ENCODE measurements around the gene CHPF. TPM values are rescaled to one million over a fixed set of nuclear protein-coding genes. Genes with fewer than 3 reads are reported as not detected.

The CHPF gene
- total RNA-seq, 1 experiment from 2014 or later, result 17.5 TPM

DNA sequence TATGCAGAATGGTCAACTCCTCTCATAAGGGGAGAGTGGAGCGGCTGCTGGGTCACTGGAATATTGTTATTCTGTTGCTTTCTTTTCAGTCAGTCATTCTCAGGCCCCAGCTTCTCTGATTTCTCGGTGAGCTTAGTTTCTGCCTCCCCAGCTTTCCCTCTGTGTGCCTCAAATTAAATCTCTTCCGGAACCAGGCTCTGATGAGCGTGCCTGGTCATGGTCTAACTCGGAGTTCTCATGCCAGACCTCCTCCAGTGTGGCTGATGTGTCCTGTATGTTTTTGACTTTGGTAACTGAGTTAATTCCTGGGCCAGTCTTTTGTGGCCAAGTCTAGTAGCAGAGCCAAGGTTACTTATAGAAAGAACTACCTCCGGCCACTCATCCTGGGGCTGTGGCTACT is 49.1 kb upstream of the CHPF start:
- POLR2A ChIA-PET, result interaction anchor here (0.5 kb wide), 1 partner anchor 9 kb away, joined by 3 read pairs; no protein-coding TSS in a partner anchor
- no peaks in the 10 kb centered on the region for H3K27me3 ChIP-seq (ENCODE audit: control insufficient read depth, insufficient read depth, low read length)
- DNase-seq (ENCODE audit: low read depth, low spot score) (no peak), ATAC-seq (no peak)
- in situ Hi-C loops (cut with HindIII; ENCODE audit: low pct_unique_long_range_greater_than_20kb, low sequenced_read_pairs), result no loop called here
- CTCF ChIA-PET, result no interaction called here
- BruUV-seq (replicated peaks), result no TSS peak
- no peak overlapping the region for H3K4me3 ChIP-seq (ENCODE audit: low read depth in 2 of 2, low read length in 2 of 2)
- no peak for TF ChIP-seq POLR2AphosphoS5 (IDR thresholded peaks at IDR 0.05; ENCODE audit: low read depth, low read length)
- TF ChIP-seq, protein P1, sequence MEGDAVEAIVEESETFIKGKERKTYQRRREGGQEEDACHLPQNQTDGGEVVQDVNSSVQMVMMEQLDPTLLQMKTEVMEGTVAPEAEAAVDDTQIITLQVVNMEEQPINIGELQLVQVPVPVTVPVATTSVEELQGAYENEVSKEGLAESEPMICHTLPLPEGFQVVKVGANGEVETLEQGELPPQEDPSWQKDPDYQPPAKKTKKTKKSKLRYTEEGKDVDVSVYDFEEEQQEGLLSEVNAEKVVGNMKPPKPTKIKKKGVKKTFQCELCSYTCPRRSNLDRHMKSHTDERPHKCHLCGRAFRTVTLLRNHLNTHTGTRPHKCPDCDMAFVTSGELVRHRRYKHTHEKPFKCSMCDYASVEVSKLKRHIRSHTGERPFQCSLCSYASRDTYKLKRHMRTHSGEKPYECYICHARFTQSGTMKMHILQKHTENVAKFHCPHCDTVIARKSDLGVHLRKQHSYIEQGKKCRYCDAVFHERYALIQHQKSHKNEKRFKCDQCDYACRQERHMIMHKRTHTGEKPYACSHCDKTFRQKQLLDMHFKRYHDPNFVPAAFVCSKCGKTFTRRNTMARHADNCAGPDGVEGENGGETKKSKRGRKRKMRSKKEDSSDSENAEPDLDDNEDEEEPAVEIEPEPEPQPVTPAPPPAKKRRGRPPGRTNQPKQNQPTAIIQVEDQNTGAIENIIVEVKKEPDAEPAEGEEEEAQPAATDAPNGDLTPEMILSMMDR (IDR thresholded peaks at IDR 0.05), result no peak
- TF ChIP-seq, protein P2, sequence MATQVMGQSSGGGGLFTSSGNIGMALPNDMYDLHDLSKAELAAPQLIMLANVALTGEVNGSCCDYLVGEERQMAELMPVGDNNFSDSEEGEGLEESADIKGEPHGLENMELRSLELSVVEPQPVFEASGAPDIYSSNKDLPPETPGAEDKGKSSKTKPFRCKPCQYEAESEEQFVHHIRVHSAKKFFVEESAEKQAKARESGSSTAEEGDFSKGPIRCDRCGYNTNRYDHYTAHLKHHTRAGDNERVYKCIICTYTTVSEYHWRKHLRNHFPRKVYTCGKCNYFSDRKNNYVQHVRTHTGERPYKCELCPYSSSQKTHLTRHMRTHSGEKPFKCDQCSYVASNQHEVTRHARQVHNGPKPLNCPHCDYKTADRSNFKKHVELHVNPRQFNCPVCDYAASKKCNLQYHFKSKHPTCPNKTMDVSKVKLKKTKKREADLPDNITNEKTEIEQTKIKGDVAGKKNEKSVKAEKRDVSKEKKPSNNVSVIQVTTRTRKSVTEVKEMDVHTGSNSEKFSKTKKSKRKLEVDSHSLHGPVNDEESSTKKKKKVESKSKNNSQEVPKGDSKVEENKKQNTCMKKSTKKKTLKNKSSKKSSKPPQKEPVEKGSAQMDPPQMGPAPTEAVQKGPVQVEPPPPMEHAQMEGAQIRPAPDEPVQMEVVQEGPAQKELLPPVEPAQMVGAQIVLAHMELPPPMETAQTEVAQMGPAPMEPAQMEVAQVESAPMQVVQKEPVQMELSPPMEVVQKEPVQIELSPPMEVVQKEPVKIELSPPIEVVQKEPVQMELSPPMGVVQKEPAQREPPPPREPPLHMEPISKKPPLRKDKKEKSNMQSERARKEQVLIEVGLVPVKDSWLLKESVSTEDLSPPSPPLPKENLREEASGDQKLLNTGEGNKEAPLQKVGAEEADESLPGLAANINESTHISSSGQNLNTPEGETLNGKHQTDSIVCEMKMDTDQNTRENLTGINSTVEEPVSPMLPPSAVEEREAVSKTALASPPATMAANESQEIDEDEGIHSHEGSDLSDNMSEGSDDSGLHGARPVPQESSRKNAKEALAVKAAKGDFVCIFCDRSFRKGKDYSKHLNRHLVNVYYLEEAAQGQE (IDR thresholded peaks at IDR 0.05; ENCODE audit: insufficient read depth in 1 of 2, low read depth in 2 of 2, low read length in 1 of 2), result no peak
- H3K36me3 ChIP-seq (ENCODE audit: control insufficient read depth, insufficient read depth, low read length), result no peaks in the 10 kb centered on the region
- no peak overlapping the region for H3K27ac ChIP-seq (ENCODE audit: low read length)
- H3K9me3 ChIP-seq (ENCODE audit: control insufficient read depth, insufficient read depth, low read depth, low read length), result no peaks in the 10 kb centered on the region
- intact Hi-C loops (cut with micrococcal nuclease; ENCODE audit: unreplicated experiment), result no loop called here
- H3K4me1 ChIP-seq (ENCODE audit: control insufficient read depth, insufficient read depth, low read length), result 0 out of 2 replicates have a peak, but pooled peaks cover 3% of the 10 kb centered on the region

DNA sequence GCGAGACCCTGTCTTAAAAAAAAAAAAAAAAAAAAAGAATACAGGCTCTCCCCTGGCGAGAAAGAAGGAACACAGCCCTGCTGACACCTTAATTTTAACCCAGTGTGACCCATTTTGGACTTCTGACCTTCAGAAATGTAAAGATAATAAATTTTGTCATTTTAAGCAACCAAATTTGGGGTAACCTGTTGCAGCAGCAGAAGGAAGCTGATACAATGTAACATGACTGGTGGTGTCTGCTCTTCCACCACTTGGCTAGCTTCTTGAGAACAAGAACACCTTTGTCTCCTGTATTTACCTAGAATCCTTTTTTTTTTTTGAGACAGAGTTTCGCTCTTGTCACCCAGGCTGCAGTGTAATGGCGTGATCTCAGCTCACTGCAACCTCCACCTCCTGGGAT is 47.5 kb upstream of the CHPF start:
- Histone ChIP-seq H3K36me3 (ENCODE audit: control insufficient read depth, insufficient read depth, low read length) (no peaks in the 10 kb centered on the region), H3K9me3 (ENCODE audit: control insufficient read depth, insufficient read depth, low read depth, low read length) (no peaks in the 10 kb centered on the region), H3K27me3 (ENCODE audit: control insufficient read depth, insufficient read depth, low read length) (no peaks in the 10 kb centered on the region), H3K4me1 (ENCODE audit: control insufficient read depth, insufficient read depth, low read length) (no peaks in the 10 kb centered on the region), H3K4me3 (ENCODE audit: low read depth in 2 of 2, low read length in 2 of 2) (no peak overlapping the region), H3K27ac (ENCODE audit: low read length) (no peak overlapping the region)
- ChIA-PET CTCF (no interaction called here), POLR2A (no interaction called here)
- ATAC-seq (no peak), DNase-seq (ENCODE audit: low read depth, low spot score) (no peak)
- TF ChIP-seq TCF7L2 (IDR thresholded peaks at IDR 0.05; ENCODE audit: low read depth, low read length) (no peak), POLR2AphosphoS5 (IDR thresholded peaks at IDR 0.05; ENCODE audit: low read depth, low read length) (no peak), SIN3A (IDR thresholded peaks at IDR 0.05; ENCODE audit: borderline replicate concordance, insufficient read depth, low read depth, low read length) (no peak)
- TF ChIP-seq, protein P1 (IDR thresholded peaks at IDR 0.05), result no peak
- TF ChIP-seq, protein P2 (IDR thresholded peaks at IDR 0.05; ENCODE audit: insufficient read depth in 1 of 2, low read depth in 2 of 2, low read length in 1 of 2), result no peak
- no TSS peak for BruUV-seq (replicated peaks)
- in situ Hi-C loops (cut with HindIII; ENCODE audit: low pct_unique_long_range_greater_than_20kb, low sequenced_read_pairs), result no loop called here
- intact Hi-C loops (cut with micrococcal nuclease; ENCODE audit: unreplicated experiment), result no loop called here

Measured in Panc1 (cell line).